Endodermal cell (in vitro differentiated cells): ENCODE data around the gene STAT2. TPM values are rescaled to one million over a fixed set of nuclear protein-coding genes. Genes with fewer than 3 reads are reported as not detected.
"Not testable (repeated sequence)": the region's sequence is repeated elsewhere in the genome, so short reads cannot be mapped to it uniquely, and the experiment has no call there.

Source experiments
- DNase-seq: peaks from one replicate; pipeline ENCODE4 v3.0.0-alpha.2; 2017
- H3K27ac ChIP-seq: 2 replicates; pipeline ENCODE4 v1.5.1; 2013; ENCODE audit warnings: mild to moderate bottlenecking, low read depth, low read length, moderate library complexity
- H3K27me3 ChIP-seq: 2 replicates; pipeline ENCODE4 v1.6.1; 2013; ENCODE audit warnings: mild to moderate bottlenecking, low read length, moderate library complexity; ENCODE audit not compliant: insufficient read depth, control insufficient read depth, poor library complexity, severe bottlenecking
- H3K36me3 ChIP-seq: 2 replicates; pipeline ENCODE4 v1.7.0; 2013; ENCODE audit warnings: mild to moderate bottlenecking, low read length, moderate library complexity; ENCODE audit not compliant: control insufficient read depth, insufficient read depth
- H3K4me1 ChIP-seq: one replicate; pipeline ENCODE4 v1.7.0; 2013; ENCODE audit warnings: low read length; ENCODE audit not compliant: control insufficient read depth, insufficient read depth
- H3K4me3 ChIP-seq: 2 replicates; pipeline ENCODE4 v1.5.1; 2013; ENCODE audit warnings: mild to moderate bottlenecking, low read length, moderate library complexity
- H3K9ac ChIP-seq: 2 replicates; pipeline ENCODE4 v1.6.1; 2013; ENCODE audit warnings: mild to moderate bottlenecking, low read length, moderate library complexity; ENCODE audit not compliant: poor library complexity, severe bottlenecking; ENCODE audit errors: extremely low read depth
- H3K9me3 ChIP-seq: 2 replicates; pipeline ENCODE4 v1.6.1; 2013; ENCODE audit warnings: mild to moderate bottlenecking, low read length, moderate library complexity; ENCODE audit not compliant: control insufficient read depth
- H3K27ac Mint-ChIP-seq: 2 replicates; pipeline ENCODE4 v1.8.0; 2020; ENCODE audit warnings: mixed read lengths
- H3K27me3 Mint-ChIP-seq: 2 replicates; pipeline ENCODE4 v1.8.0; 2021; ENCODE audit warnings: mild to moderate bottlenecking, mixed read lengths; ENCODE audit not compliant: insufficient read depth
- H3K36me3 Mint-ChIP-seq: 2 replicates; pipeline ENCODE4 v1.8.0; 2020; ENCODE audit warnings: low read depth, mixed read lengths
- H3K4me1 Mint-ChIP-seq: 2 replicates; pipeline ENCODE4 v1.8.0; 2020; ENCODE audit warnings: mixed read lengths
- H3K4me3 Mint-ChIP-seq: 2 replicates; pipeline ENCODE4 v1.8.0; 2020; ENCODE audit warnings: mild to moderate bottlenecking, moderate library complexity, mixed read lengths
- H3K9me3 Mint-ChIP-seq: 2 replicates; pipeline ENCODE4 v1.8.0; 2020; ENCODE audit warnings: mild to moderate bottlenecking, mixed read lengths
- WGBS, 2 experiments: methylation state at CpG; one replicate each; pipeline versions ENCODE4 v1.1.5 to v1.1.7; 2013; ENCODE audit warnings: missing lambda C conversion rate in 2 of 2, mixed read lengths in 1 of 2; ENCODE audit not compliant: insufficient coverage in 1 of 2, insufficient read length in 1 of 2; 5-methylcytosine and 5-hydroxymethylcytosine counted together
- total RNA-seq, 2 donors: library from RNA; stranded (reverse); fragmentation: NEBNext Ultra II Directional in 1 of 2; extraction: Animal tissue kit (Norgen Biotek cat#: 25700) in 1 of 2; gene quantifications; 2 replicates in 1 of 2; 3 replicates in 1 of 2; pipeline ENCODE4 v1.2.1, GENCODE V29; 2021
- TF ChIP-seq, protein P1 (sequence below): fragments of 200-600 bp; sonication (generic); conservative IDR thresholded peaks from 2 replicates; pipeline ENCODE4 v1.5.0; 2021; ENCODE audit warnings: antibody characterized with exemption, mild to moderate bottlenecking

Gene STAT2
- total RNA-seq, 2 donors from 2014 or later, result 107 to 112 TPM

DNA sequence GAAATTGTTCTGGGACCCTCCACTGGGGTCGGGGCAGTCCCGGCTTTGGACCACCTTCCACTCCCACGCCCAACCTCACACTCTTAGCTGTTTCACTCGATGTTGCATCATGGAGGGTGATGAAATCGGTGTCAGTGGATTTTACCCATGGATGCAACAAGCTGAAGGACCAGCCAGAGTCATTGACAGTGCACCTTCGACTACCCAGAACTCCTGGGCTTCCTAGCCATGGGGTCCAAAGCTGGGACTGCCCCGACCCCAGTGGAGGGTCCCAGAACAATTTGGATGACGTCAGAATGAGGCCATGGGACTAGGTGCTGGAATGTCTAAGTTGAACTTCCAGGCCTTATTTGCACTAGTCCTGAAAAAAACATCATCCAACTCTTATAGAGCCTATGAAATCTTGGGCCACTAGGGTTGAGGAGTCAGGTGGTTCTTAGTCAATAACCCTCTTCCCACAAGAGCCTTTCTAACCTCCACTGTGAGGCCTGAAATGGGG lies 22.1 kb downstream of the STAT2 start:
- no peaks in the 10 kb centered on the region for H3K4me1 ChIP-seq
- no peak overlapping the region for H3K4me3 ChIP-seq
- peaks cover 4% of the 10 kb centered on the region for H3K36me3 Mint-ChIP-seq
- no peak for DNase-seq
- H3K27ac ChIP-seq, result no peak overlapping the region
- H3K27ac Mint-ChIP-seq, result peak overlapping the region; percentile 48
- H3K9me3 ChIP-seq, result no peaks in the 10 kb centered on the region
- no peaks in the 10 kb centered on the region for H3K27me3 Mint-ChIP-seq
- 87 to 95% methylated on average over 8 of the region's 8 CpGs for WGBS, 2 experiments
- no peak overlapping the region for H3K4me3 Mint-ChIP-seq
- no peak overlapping the region for H3K9ac ChIP-seq
- no peaks in the 10 kb centered on the region for H3K27me3 ChIP-seq
- TF ChIP-seq, protein P1, sequence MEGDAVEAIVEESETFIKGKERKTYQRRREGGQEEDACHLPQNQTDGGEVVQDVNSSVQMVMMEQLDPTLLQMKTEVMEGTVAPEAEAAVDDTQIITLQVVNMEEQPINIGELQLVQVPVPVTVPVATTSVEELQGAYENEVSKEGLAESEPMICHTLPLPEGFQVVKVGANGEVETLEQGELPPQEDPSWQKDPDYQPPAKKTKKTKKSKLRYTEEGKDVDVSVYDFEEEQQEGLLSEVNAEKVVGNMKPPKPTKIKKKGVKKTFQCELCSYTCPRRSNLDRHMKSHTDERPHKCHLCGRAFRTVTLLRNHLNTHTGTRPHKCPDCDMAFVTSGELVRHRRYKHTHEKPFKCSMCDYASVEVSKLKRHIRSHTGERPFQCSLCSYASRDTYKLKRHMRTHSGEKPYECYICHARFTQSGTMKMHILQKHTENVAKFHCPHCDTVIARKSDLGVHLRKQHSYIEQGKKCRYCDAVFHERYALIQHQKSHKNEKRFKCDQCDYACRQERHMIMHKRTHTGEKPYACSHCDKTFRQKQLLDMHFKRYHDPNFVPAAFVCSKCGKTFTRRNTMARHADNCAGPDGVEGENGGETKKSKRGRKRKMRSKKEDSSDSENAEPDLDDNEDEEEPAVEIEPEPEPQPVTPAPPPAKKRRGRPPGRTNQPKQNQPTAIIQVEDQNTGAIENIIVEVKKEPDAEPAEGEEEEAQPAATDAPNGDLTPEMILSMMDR, result no peak
- peaks cover 23% of the 10 kb centered on the region for H3K4me1 Mint-ChIP-seq
- no peaks in the 10 kb centered on the region for H3K9me3 Mint-ChIP-seq
- H3K36me3 ChIP-seq, result peaks cover 6% of the 10 kb centered on the region

DNA sequence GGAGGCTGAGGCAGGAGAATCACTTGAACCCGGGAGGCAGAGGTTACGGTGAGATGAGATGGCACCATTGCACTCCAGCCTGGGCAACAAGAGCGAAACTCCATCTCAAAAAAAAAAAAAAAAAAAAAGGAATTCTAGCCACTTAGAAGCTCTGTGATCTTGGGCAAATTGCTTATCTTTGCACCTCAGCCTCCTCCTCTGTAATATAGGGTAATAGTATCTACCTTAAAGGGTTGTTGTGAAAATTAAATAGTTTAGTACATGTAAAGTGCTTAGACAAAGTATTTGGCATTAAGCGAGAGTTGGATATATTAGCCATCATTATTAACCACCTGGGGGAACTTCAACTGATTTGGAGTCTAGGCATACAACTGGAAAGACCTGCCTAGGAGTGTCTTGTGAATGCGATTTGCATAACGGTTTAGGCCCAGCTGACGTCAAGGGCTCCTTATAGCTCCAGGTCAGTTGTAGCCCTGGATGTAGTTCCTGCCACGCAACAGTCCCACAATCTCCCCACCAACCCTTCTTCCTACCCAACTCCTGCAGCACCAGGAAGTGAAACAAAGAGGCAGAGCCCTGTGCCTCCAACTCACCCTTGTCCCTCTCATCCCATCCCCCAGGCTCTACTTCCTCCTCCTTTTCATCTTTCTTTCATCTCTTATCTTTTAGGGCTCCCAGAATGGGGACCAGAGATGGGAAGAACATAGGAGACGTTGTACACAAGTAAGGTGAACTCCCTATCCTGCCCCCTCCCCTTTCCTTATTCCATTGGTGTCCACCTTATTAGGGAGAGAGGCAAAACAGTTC lies 23.3 kb downstream of the STAT2 start:
- WGBS, 2 experiments, result 86 to 92% methylated on average over 6 to 8 of the region's 9 CpGs
- peaks cover 23% of the 10 kb centered on the region for H3K4me1 Mint-ChIP-seq
- no peaks in the 10 kb centered on the region for H3K27me3 Mint-ChIP-seq
- no peak overlapping the region for H3K9ac ChIP-seq
- no peaks in the 10 kb centered on the region for H3K36me3 Mint-ChIP-seq
- H3K4me3 ChIP-seq, result no peak overlapping the region
- H3K9me3 ChIP-seq, result no peaks in the 10 kb centered on the region
- no peaks in the 10 kb centered on the region for H3K27me3 ChIP-seq
- TF ChIP-seq, protein P1, result no peak
- no peak overlapping the region for H3K4me3 Mint-ChIP-seq
- H3K36me3 ChIP-seq, result no peaks in the 10 kb centered on the region
- no peaks in the 10 kb centered on the region for H3K9me3 Mint-ChIP-seq
- no peak for DNase-seq
- no peak overlapping the region for H3K27ac ChIP-seq
- H3K4me1 ChIP-seq, result no peaks in the 10 kb centered on the region
- no peak overlapping the region for H3K27ac Mint-ChIP-seq

DNA sequence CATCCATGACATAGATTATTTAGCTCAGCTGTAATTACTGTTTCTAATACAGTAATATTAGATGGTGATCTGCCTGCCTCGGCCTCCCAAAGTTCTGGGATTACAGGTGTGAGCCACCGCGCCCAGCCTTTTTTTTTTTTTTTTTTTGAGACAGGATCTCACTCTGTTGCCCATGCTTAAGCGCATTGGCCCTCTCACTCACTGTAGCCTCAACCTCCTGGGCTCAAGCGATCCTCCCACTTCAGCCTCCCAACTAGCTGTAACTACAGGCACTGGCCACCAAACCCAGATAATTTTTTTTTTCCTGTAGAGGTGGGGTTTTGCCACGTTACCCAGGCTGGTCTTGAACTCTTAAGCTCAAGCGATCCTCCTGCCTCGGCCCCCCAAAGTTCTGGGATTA lies 24.4 kb downstream of the STAT2 start:
- not testable (repeated sequence) for H3K36me3 Mint-ChIP-seq, H3K9me3 Mint-ChIP-seq

More for the DNA sequence above, 24.4 kb downstream of the STAT2 start:
- not testable (repeated sequence) for H3K4me3 Mint-ChIP-seq, H3K9me3 ChIP-seq, H3K27me3 Mint-ChIP-seq, H3K27ac ChIP-seq, H3K9ac ChIP-seq, H3K4me1 ChIP-seq, H3K36me3 ChIP-seq, DNase-seq, H3K27me3 ChIP-seq, H3K27ac Mint-ChIP-seq, H3K4me3 ChIP-seq
- peaks cover 23% of the 10 kb centered on the region for H3K4me1 Mint-ChIP-seq
- 93 to 97% methylated on average over 4 to 8 of the region's 8 CpGs for WGBS, 2 experiments
